Transverse colon (tissue), 3 donors: ENCODE measurements around the gene CHMP3.

Experiments used
- CTCF ChIP-seq, 5 experiments: fragments of 200-600 bp in 3 of 5; fragments of 450-650 bp in 2 of 5; sonication (generic) in 3 of 5; IDR thresholded peaks; 1 replicate in 2 of 5; 2 replicates in 3 of 5; pipeline ENCODE4 v1.5.1; 2016 to 2017; ENCODE audit warnings: antibody characterized with exemption in 5 of 5, inconsistent platforms in 3 of 5, mild to moderate bottlenecking in 2 of 5, moderate library complexity in 1 of 5
- POLR2A ChIP-seq: fragments of 450-650 bp; IDR thresholded peaks from one replicate; pipeline ENCODE4 v1.6.1; 2016; ENCODE audit warnings: antibody characterized with exemption, mild to moderate bottlenecking, moderate library complexity

GRCh38 chr2:86521922-86522321 lies 41.3 kb downstream of the CHMP3 start:
- no peak for TF ChIP-seq CTCF (IDR thresholded peaks at IDR 0.05)
- no peak for TF ChIP-seq POLR2A
